OCI-LY3 (cell line): ENCODE data around the gene AK2.

ENCODE experiments used
- CTCF ChIP-seq: fragments of 200-600, 300-600 bp; sonication (generic); IDR thresholded peaks from 2 replicates; pipeline ENCODE4 v1.5.1; 2014; ENCODE audit warnings: antibody characterized with exemption, low read length, low read depth
- EZH2phosphoT487 ChIP-seq: fragments of 200-600 bp; shearing (Covaris generic); IDR thresholded peaks from 2 replicates; pipeline ENCODE4 v1.6.1; 2018; ENCODE audit warnings: antibody characterized with exemption, mixed run types, low read depth

GRCh38 chr1:33036051-33036525 is 595 bp downstream of the AK2 start:
- TF ChIP-seq CTCF (no peak), EZH2phosphoT487 (no peak)
